Fibroblast of skin of right quadriceps (primary cell): ENCODE data around the gene CLRN2.
"Not testable (repeated sequence)": the region's sequence is repeated elsewhere in the genome, so short reads cannot be mapped to it uniquely, and the experiment has no call there.

Experiments used
- DNase-seq: peaks from one replicate; pipeline ENCODE4 v3.0.0-alpha.2; 2013

The CLRN2 gene

DNA sequence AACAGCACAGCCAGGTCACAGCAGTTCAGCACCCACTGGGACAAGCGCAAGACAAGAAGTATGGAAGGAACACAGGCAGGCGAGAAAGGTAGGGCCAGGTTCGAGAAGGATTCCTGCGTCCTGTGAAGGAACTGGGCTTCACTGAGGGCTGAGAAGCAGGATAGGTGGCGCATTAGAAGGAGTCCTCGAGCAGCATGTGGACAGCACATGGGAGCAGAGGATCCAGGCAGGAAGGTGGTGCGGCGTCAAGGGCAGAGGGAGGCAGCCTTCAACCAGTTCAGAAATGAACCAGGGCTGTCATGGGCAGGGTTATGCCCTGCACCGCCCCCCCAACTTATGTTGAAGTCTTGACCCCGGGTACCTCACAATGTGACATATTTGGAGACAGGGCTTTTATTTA lies 31.3 kb downstream of the CLRN2 start:
- DNase-seq: no peak

DNA sequence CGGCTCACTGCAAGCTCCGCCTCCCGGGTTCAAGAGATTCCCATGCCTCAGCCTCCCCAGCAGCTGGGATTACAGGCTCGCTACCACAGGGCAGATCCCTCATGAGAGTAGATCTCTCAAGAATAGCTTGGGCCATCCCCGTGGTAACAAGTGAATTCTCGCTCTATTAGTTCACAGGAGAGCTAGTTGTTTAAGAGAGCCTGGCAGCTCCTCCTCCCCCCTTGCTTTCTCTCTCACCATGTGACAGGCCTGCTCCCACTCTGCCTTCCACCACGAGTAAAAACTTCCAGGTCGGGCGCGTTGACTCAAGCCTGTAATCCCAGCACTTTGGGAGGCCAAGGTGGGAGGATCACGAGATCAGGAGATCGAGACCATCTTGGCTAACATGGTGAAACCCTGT lies 31.7 kb downstream of the CLRN2 start:
- no peak for DNase-seq

DNA sequence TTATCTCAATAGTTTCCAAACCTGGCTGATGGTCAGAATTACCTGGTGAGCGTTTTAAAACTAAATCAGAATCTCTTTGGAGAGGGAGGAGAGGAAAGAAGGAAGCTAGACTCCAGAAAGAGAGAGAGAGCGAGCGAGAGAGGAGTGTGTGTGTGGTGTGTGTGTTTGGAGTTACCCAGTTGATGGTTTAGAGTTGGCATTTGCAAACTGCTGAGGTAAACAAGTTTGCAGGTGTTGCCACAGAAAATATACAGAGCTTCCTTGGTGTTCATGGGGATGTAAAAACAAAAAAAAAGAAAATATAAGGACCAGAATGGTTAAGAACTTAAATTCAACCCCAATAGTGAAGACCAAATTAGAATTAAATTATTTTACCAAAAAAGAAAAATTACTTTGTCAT lies 35.6 kb downstream of the CLRN2 start:
- no peak for DNase-seq

DNA sequence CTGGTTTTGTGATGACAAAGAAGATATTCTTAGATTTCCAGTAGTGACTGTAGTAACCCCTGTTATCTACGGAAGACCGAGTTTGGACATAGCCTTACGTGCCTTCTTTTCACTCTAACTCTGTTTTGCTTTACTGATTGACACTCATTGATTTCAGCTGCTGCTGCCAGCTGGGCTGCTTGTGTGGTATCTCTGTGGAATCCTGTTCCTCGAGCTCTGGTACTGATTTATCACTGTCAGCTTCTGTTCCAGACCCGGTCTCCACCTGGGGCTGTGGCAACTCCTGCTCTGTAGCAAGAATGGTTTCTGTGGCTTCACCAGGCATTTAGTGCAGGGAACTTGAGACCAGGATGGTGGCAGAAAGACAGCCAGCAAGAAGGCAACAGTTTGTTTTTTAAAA lies 37.5 kb downstream of the CLRN2 start:
- DNase-seq: no peak

DNA sequence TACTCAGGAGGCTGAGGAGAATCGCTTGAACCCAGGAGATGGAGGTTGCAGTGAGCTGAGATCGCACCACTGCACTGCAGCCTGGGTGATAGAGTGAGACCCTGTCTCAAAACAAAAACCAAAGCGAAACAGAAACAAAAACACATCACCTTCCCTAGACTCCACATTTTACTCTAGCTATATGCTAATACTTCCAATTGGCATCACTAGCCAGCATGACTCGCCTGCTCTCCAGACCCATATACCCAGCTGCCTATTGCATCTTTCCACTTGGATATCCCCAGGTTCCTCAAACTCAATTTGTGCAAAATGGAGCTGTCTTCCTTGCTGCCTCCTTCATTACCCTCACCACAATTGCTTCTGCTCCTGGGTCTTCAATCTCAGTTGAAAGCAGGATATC lies 39.6 kb downstream of the CLRN2 start:
- no peak for DNase-seq

DNA sequence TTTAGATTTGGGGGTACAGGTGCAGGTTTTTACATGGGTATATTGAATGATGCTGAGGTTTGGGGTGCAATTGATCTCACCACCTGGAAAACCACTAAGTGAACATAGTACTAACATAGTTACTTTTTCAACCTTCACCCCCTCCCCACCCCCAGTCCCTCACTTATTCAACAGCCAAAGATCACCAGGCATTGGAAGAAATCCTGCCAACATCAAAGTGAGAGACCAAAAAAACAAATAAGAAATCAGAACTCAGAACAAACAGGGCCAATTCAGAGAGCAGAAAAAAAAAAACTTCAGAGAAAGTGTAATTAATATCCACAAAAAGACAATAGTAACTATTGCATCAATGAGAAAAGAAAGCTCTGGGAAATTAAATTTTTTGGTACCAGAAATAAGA lies 41.5 kb downstream of the CLRN2 start:
- DNase-seq: no peak

DNA sequence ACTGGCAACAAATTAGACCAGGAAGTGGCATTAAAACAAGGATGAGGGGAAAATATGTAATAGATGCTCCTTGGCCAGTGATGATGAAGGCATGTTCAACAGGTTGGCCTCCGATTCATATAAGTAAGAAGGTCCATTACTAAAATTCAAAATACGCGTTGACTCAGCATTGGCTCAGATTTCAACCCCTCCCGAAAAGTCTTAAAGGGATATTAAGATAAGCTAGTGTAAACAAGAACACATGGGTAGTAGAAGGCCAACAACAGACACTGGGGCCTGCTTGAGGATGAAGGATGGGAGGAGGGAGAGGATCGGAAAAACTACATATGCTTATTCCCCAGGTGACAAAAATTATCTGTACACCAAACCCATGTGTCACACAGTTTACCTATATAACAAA lies 42.9 kb downstream of the CLRN2 start:
- no peak for DNase-seq

DNA sequence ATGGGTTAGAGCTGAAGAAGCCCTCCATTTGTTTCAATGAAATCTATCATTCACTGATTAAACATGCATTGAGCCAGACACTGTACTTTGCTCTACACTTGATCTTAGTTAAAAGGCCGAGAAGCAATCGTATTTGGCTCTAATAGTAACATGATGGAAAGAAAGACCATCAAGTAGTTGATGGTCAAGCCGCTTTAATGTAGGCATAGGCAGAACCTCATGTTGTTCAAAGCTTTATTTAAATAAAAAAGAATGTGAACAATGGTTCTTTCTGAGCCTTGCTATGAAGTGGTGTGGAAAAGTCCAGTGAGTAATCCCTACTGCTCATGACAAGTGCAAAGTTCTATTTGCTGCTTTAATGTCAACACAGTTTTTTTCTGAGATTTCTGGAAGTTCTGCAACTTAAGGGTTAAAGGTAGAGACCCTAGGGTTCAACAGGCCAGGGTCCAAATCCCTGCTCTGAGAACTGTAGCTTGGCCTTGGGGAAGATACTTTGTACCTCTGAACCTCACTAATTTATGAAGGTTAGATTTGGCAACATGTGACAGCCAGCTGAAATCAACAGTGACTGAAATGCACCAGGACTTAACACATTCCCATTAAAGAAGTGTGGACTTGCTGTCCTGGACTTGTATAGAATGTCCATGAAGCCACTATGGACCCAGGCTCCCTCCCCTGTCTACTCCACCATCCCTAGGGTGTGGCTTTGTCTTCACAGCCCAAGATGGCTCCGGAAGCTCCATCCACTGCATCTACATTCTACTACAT lies 44.2 kb downstream of the CLRN2 start:
- no peak for DNase-seq

DNA sequence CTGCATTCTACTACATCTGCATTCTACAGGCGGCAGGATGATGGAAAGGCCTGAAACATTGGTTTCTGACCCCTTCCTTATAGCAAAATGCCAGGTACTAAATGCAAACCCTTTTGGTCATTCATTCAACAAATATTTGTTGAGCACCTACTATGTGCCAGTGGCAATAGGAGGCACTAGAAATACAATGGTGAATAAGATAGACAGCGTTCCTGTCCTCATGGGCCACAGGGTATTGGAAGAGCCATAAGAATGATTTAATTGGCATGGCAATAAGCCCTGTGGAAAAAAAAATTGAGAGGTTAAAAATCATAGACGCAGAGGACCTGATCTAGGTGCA lies 44.7 kb downstream of the CLRN2 start:
- no peak for DNase-seq

DNA sequence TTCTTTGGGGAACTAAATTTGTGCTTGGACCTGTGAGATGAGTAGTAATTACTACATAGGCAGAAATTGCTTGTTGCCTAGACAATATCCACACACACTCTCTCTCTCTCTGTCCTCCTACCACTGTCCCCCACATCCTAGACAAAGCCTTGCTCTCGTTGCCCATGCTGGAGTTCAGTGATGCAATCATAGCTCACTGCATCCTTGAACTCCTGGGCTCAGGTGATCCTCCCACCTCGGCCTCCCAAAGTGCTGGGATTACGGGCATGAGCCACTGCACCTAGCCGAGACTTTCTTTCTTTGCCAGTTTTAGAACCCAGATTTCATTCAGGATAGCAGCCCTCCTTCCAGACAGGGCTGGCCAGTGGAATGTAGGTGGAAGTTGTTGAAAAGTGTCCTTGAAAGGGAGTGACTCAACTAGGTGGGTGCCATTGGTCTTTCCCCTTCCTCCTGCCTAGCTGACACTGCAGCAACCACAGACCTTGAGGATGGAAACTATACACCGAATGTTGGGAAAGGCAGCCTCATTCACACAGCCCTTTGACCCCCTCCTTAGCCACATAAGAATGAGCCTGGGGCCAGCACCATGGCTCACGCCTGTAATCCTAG lies 45.2 kb downstream of the CLRN2 start:
- no peak for DNase-seq

DNA sequence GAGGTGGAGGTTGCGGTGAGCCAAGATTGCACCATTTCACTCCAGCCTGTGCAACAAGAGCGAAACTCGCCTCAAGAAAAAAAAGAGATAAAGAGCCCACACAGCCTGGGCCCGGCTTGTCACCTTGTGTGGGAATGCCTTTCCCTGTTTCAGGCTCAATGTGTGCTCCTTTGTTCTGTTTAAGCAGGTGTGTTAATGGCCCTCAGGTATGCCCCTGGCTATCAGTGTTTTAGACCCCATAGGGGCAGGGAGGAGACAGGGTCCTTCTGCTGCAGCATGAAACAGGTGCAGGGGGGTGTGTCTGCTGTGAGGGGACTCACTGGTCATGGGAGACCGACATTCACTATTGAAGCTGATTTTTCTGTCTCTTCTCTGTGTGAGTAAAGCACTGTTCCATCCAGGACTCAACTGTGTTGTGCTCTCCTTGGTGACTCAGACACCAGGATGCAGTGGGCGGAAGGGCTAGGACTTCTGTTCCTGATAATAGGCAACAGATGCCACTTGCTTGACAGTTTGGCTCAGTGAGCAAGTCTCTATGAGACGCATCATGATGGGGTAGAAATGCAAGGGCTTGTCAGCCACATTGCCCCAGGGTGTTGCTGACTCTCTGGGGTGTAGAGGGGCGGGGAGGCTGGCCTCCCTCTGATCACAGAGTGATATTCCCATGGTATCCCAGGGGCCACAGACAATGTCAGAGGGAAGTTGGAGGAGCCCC lies 46.4 kb downstream of the CLRN2 start:
- DNase-seq: peak; percentile 77

DNA sequence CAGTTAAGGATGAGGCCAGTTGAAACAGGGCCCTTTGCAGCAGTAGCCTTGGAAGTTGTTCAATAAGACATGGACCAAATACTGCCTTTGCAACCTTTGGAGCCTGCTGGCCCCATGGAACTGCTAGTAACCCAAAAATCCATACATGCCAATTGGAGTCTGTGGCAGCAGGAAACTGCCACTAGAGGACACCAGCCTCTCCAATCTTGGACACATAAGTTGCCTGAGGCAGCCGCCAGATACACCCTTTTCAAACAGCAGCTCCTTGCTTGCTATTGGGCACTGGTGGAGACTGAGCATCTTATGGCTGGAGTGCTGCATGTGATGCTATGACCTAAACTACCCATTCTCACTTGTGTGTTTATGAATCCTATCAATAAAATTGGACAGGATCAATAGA lies 47.2 kb downstream of the CLRN2 start:
- DNase-seq: no peak

DNA sequence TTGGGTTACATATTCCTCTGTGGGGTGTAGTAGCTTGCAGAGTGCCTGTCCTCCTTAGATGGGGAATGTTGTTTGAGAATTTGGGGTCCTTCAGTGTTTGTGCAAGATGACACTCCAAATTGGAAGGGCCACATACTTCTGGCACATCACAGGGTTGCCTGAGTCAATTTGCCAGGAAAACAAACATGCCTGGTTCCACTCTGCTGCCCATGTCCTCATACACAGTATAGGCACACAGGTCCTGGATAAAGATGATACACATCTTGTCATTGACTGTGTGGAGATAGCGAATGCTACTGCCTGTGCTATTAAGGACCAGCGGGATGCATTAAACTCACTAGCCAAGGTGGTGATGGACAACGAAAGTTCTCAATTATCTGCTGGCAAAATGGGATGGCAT lies 50.9 kb downstream of the CLRN2 start:
- no peak for DNase-seq

DNA sequence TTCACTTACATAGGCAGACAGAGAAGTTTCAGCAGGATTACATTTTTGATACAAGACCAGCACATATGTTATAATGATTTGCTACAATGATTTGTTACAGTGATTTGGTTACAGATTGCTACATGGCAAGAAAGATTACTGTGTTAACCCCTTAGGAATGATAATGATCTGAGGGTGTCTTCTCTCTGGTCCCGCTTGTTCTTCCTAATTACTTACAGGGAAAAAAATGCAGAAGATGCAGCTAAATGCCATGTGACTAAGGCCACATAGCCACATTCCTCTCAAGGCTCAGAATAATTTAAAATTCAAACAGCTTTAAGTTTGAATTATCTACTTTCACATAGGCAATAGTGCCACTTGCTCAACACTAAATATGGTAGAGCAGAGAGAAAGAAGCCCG lies 52.3 kb downstream of the CLRN2 start:
- DNase-seq: peak; percentile 83

DNA sequence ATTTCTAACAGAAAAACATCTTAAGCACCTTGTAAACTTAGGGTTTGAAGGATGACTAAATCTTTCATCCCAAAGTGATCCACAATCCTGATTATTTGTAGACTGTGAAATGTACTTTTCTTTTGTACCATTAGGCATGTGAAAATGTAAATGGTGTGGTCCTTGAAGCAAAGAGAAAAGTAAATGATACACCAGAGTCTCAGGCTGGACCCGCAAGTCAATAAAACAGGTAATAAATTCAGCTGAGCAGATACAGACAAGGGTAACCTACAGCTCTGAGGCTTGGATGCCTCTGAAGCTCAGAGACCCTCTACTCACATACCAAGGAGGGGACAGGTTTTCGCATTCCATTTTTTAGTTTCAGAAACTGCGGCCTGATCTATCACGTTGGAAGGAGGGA lies 59.2 kb downstream of the CLRN2 start:
- no peak for DNase-seq

DNA sequence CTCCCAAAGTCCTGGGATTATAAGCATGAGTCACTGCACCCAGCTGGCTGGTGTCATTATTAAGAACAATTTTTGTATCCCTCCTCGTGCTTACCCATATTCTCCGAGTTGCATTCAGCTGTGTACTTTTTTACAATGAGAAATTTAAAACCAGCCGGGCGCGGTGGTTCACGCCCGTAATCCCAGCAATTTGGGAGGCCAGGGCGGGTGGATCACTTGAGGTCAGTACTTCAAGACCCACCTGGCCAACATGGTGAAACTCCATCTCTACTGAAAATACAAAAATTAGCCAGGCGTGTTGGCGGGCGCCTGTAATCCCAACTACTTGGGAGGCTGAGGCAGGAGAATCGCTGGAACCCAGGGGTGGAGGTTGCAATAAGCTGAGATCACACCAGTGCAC lies 60.2 kb downstream of the CLRN2 start:
- DNase-seq: not testable (repeated sequence)
